PC-9 (cell line): Measurements from ENCODE around the gene TRIM10. TPM values are rescaled to one million over a fixed set of nuclear protein-coding genes. Genes with fewer than 3 reads are reported as not detected.

Source experiments
- BruUV-seq: library from RNA; stranded (reverse); fragments of 400-500 nt; replicated peaks from 2 replicates; lab custom pipeline; 2021; lab: Mats Ljungman, UMichigan
- CTCF ChIA-PET: fragments of 300-600 bp; sonication (Branson Sonifier 250); formaldehyde crosslinking; loops from one replicate; lab custom pipeline; 2022; ENCODE audit warnings: antibody characterized with exemption; lab: Charles Lee
- POLR2A ChIA-PET: fragments of 300-600 bp; sonication (Branson Sonifier 250); formaldehyde crosslinking; loops from one replicate; lab custom pipeline; 2022; ENCODE audit warnings: antibody characterized with exemption; ENCODE audit not compliant: unreplicated experiment; lab: Charles Lee
- DNase-seq, 2 experiments: peaks; one replicate each; pipeline versions ENCODE4 v3.0.0 to v3.0.0-alpha.2; 2015 to 2022; ENCODE audit warnings: mixed read lengths in 1 of 2
- H2AFZ ChIP-seq: fragments of 200-600 bp; sonication (generic); 2 replicates; pipeline ENCODE4 v1.8.1; 2017; ENCODE audit warnings: antibody characterized with exemption
- H3F3A ChIP-seq: fragments of 200-600 bp; sonication (generic); 2 replicates; pipeline ENCODE4 v1.8.1; 2017; ENCODE audit warnings: antibody characterized with exemption, mild to moderate bottlenecking, low read depth; ENCODE audit not compliant: insufficient read depth
- H3K27ac ChIP-seq: fragments of 200-600 bp; sonication (generic); 2 replicates; pipeline ENCODE4 v1.6.1; 2016; ENCODE audit warnings: mixed run types
- H3K27me3 ChIP-seq: fragments of 200-600 bp; sonication (generic); 2 replicates; pipeline ENCODE4 v1.6.1; 2016; ENCODE audit warnings: low read depth, mixed run types; ENCODE audit not compliant: insufficient read depth
- H3K36me3 ChIP-seq: fragments of 200-600 bp; sonication (generic); 2 replicates; pipeline ENCODE4 v1.6.1; 2016; ENCODE audit warnings: low read depth, mixed run types
- H3K4me1 ChIP-seq: fragments of 200-600 bp; sonication (generic); replicated peaks from 2 replicates; pipeline ENCODE4 v1.6.1; 2016; ENCODE audit warnings: mixed run types; ENCODE audit not compliant: insufficient read depth
- H3K4me2 ChIP-seq: fragments of 200-600 bp; sonication (generic); 2 replicates; pipeline ENCODE4 v1.6.1; 2017; ENCODE audit warnings: mixed run types
- H3K4me3 ChIP-seq: fragments of 200-600 bp; sonication (generic); 2 replicates; pipeline ENCODE4 v1.6.1; 2016; ENCODE audit warnings: mixed run types
- H3K79me2 ChIP-seq: fragments of 200-600 bp; sonication (generic); 2 replicates; pipeline ENCODE4 v1.6.1; 2017; ENCODE audit warnings: low read depth, mixed run types
- H3K9me2 ChIP-seq: fragments of 200-600 bp; sonication (generic); 2 replicates; pipeline ENCODE4 v1.8.1; 2017; ENCODE audit warnings: mild to moderate bottlenecking; ENCODE audit not compliant: insufficient read depth
- H3K9me3 ChIP-seq: fragments of 200-600 bp; sonication (generic); 2 replicates; pipeline ENCODE4 v1.8.1; 2016; ENCODE audit warnings: low read depth; ENCODE audit not compliant: insufficient read depth
- H4K20me1 ChIP-seq: fragments of 200-600 bp; sonication (generic); 2 replicates; pipeline ENCODE4 v1.8.1; 2017; ENCODE audit not compliant: insufficient read depth
- CTCF ChIP-seq: fragments of 200-600 bp; sonication (generic); conservative IDR thresholded peaks from 2 replicates; pipeline ENCODE4 v1.6.1; 2017; ENCODE audit warnings: mixed run types, antibody characterized with exemption, mild to moderate bottlenecking, moderate library complexity
- EZH2 ChIP-seq: fragments of 200-600 bp; sonication (generic); IDR thresholded peaks from 2 replicates; pipeline ENCODE4 v1.8.0; 2017; ENCODE audit warnings: antibody characterized with exemption, low read depth
- intact Hi-C: fragments of 100-400 bp; cut with micrococcal nuclease; formaldehyde crosslinking; loops from one replicate; pipeline ENCODE4 v1.10.0; 2022; ENCODE audit not compliant: unreplicated experiment
- total RNA-seq: library from RNA; stranded (reverse); gene quantifications from 2 replicates; pipeline ENCODE4 v1.2.3, GENCODE V29; 2021

Gene TRIM10
- total RNA-seq, 1 experiment from 2014 or later: not detected

- Histone ChIP-seq H3K4me3 (no peak overlapping the region), H3F3A (no peaks in the 10 kb centered on the region), H3K4me1 (peaks cover 16% of the 10 kb centered on the region; the same call in 1 of the 2 replicates), H3K27me3 (no peaks in the 10 kb centered on the region), H4K20me1 (no peaks in the 10 kb centered on the region), H3K79me2 (no peaks in the 10 kb centered on the region), H3K9me2 (no peaks in the 10 kb centered on the region), H3K36me3 (no peaks in the 10 kb centered on the region), H2AFZ (no peak overlapping the region), H3K4me2 (no peak overlapping the region), H3K9me3 (no peaks in the 10 kb centered on the region), H3K27ac (no peak overlapping the region)
- ChIA-PET POLR2A (no interaction called here), CTCF (no interaction called here)
- intact Hi-C loops: no loop called here
- BruUV-seq: no TSS peak
- TF ChIP-seq EZH2 (no peak), CTCF (no peak)
- no peak for DNase-seq
Measured at GRCh38 chr6:30157999-30158398, 3.0 kb downstream of the TRIM10 start.

GRCh38 chr6:30157581-30157980 is 3.4 kb downstream of the TRIM10 start:
- intact Hi-C loops: no loop called here
- Histone ChIP-seq H3F3A (no peaks in the 10 kb centered on the region), H3K9me3 (no peaks in the 10 kb centered on the region), H3K27me3 (no peaks in the 10 kb centered on the region), H2AFZ (no peak overlapping the region), H4K20me1 (no peaks in the 10 kb centered on the region), H3K9me2 (no peaks in the 10 kb centered on the region), H3K4me3 (no peak overlapping the region), H3K79me2 (no peaks in the 10 kb centered on the region), H3K36me3 (no peaks in the 10 kb centered on the region), H3K4me1 (peaks cover 16% of the 10 kb centered on the region; the same call in 1 of the 2 replicates), H3K27ac (no peak overlapping the region), H3K4me2 (no peak overlapping the region)
- BruUV-seq: no TSS peak
- ChIA-PET CTCF (no interaction called here), POLR2A (no interaction called here)
- DNase-seq: no peak
- TF ChIP-seq CTCF (no peak), EZH2 (no peak)

DNA sequence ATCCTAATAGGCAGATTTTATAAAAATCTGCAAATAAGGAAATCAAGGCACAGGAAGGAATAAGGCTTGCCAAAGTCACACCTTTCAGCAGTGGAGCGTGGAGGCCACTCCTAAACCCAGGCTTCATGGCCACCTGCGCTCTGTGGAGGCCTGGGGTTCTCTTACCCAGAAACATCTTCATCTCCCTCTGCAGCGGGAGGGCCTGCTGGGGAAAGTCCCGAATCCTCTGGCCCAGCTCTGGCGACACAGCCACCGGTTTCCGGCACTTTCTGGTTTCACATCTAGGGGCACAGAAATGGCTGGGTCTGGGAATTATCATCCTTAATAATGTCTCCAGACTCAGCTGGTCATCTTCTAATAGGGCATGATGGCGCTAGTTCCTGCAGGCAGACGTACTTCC is 4.2 kb downstream of the TRIM10 start:
- Histone ChIP-seq H3K4me3 (no peak overlapping the region), H3F3A (no peaks in the 10 kb centered on the region), H2AFZ (no peak overlapping the region), H4K20me1 (no peaks in the 10 kb centered on the region), H3K27ac (no peak overlapping the region), H3K27me3 (no peaks in the 10 kb centered on the region), H3K9me3 (no peaks in the 10 kb centered on the region), H3K4me1 (peaks cover 16% of the 10 kb centered on the region; the same call in 1 of the 2 replicates), H3K9me2 (no peaks in the 10 kb centered on the region), H3K79me2 (no peaks in the 10 kb centered on the region), H3K4me2 (no peak overlapping the region), H3K36me3 (no peaks in the 10 kb centered on the region)
- intact Hi-C loops: no loop called here
- TF ChIP-seq CTCF (no peak), EZH2 (no peak)
- no TSS peak for BruUV-seq
- DNase-seq: no peak
- ChIA-PET POLR2A (no interaction called here), CTCF (no interaction called here)
